H1 (cell line): ENCODE results near the gene TMEM138. TPM values are rescaled to one million over a fixed set of nuclear protein-coding genes. Genes with fewer than 3 reads are reported as not detected.
A peak's percentile ranks its signal among the peaks of the same experiment; 100 is the strongest.

ENCODE experiments used
- CTCF ChIA-PET: fragments of 300-600 bp; sonication (Branson Sonifier 250); formaldehyde crosslinking; loops from one replicate; lab custom pipeline; 2021; ENCODE audit not compliant: partially characterized antibody; lab: Charles Lee
- POLR2A ChIA-PET: fragments of 300-600 bp; sonication (Branson Sonifier 250); formaldehyde crosslinking; loops from one replicate; lab custom pipeline; 2021; ENCODE audit warnings: inconsistent platforms; ENCODE audit not compliant: partially characterized antibody; lab: Charles Lee
- DNase-seq, 2 experiments: peaks; one replicate each; pipeline versions ENCODE4 v3.0.0 to v3.0.0-alpha.2; 2010 to 2022; ENCODE audit warnings: low spot score in 2 of 2, low read depth in 1 of 2, mixed read lengths in 1 of 2
- FAIRE-seq: peaks from 2 replicates; lab custom pipeline; 2011; peaks lifted over from hg19 to GRCh38; lab: Jason Lieb, UNC
- H2AFZ ChIP-seq: 2 replicates; pipeline ENCODE4 v1.8.1; 2012; ENCODE audit warnings: low read length, inconsistent platforms
- H2AK5ac ChIP-seq: 2 replicates; pipeline ENCODE4 v1.6.1; 2013; ENCODE audit warnings: low read depth, low read length
- H2BK120ac ChIP-seq: replicated peaks from 2 replicates; pipeline ENCODE3; 2013; ENCODE audit warnings: low read depth, low read length, inconsistent platforms
- H2BK12ac ChIP-seq: 2 replicates; pipeline ENCODE4 v1.6.1; 2013; ENCODE audit warnings: low read depth, low read length
- H2BK15ac ChIP-seq: 2 replicates; pipeline ENCODE4 v1.6.1; 2013; ENCODE audit warnings: low read length
- H2BK20ac ChIP-seq: 2 replicates; pipeline ENCODE4 v1.6.1; 2013; ENCODE audit warnings: low read length
- H2BK5ac ChIP-seq: 2 replicates; pipeline ENCODE4 v1.6.1; 2013; ENCODE audit warnings: low read depth, low read length
- H3K14ac ChIP-seq: 2 replicates; pipeline ENCODE4 v1.6.1; 2013; ENCODE audit warnings: inconsistent platforms; ENCODE audit not compliant: insufficient read length
- H3K18ac ChIP-seq: 2 replicates; pipeline ENCODE4 v1.6.1; 2013; ENCODE audit warnings: low read length; ENCODE audit errors: extremely low read depth
- H3K23ac ChIP-seq: 2 replicates; pipeline ENCODE4 v1.6.1; 2013; ENCODE audit warnings: inconsistent platforms; ENCODE audit not compliant: insufficient read length
- H3K23me2 ChIP-seq: 2 replicates; pipeline ENCODE4 v1.6.1; 2013; ENCODE audit warnings: low read depth, low read length
- H3K27ac ChIP-seq: 2 replicates; pipeline ENCODE4 v1.6.1; 2011; ENCODE audit warnings: low read depth, low read length, inconsistent platforms
- H3K27me3 ChIP-seq, 4 experiments: replicated peaks in 1 of 4; 1 replicate in 1 of 4; 2 replicates in 3 of 4; pipeline versions ENCODE4 v1.6.1 to v1.8.1; 2011 to 2013; ENCODE audit warnings: low read length in 3 of 4, mild to moderate bottlenecking in 3 of 4, inconsistent platforms in 2 of 4, mixed read lengths in 2 of 4, moderate library complexity in 1 of 4; ENCODE audit not compliant: control insufficient read depth in 3 of 4, insufficient read depth in 3 of 4; ENCODE audit errors: extremely low read depth in 1 of 4
- H3K36me3 ChIP-seq, 4 experiments: 2 replicates each; pipeline versions ENCODE4 v1.6.1 to v1.8.1; 2011 to 2013; ENCODE audit warnings: mild to moderate bottlenecking in 4 of 4, low read length in 3 of 4, moderate library complexity in 2 of 4, control low read depth in 1 of 4, inconsistent platforms in 1 of 4; ENCODE audit not compliant: insufficient read depth in 4 of 4, control insufficient read depth in 2 of 4
- H3K4ac ChIP-seq: replicated peaks from 2 replicates; pipeline ENCODE3; 2013; ENCODE audit warnings: low read length, low read depth, mixed read lengths, inconsistent platforms; ENCODE audit not compliant: insufficient read length
- H3K4me1 ChIP-seq, 4 experiments: replicated peaks in 1 of 4; 1 replicate in 1 of 4; 2 replicates in 3 of 4; pipeline versions ENCODE4 v1.6.1 to v1.8.1; 2011 to 2013; ENCODE audit warnings: low read length in 3 of 4, inconsistent platforms in 2 of 4, mixed read lengths in 1 of 4; ENCODE audit not compliant: insufficient read depth in 4 of 4, control insufficient read depth in 3 of 4
- H3K4me2 ChIP-seq, 2 experiments: 2 replicates each; pipeline versions ENCODE4 v1.6.1 to v1.8.1; 2011 to 2013; ENCODE audit warnings: low read depth in 2 of 2, low read length in 2 of 2, control low read depth in 1 of 2, inconsistent platforms in 1 of 2, mild to moderate bottlenecking in 1 of 2; ENCODE audit not compliant: insufficient read depth in 1 of 2
- H3K4me3 ChIP-seq, 4 experiments: fragments of 200-600, 300-600 bp in 1 of 4; sonication (generic), shearing (Covaris generic), sonication (Bioruptor Twin) in 1 of 4; 2 replicates each; pipeline versions ENCODE4 v1.5.1 to v1.8.1; 2011 to 2016; ENCODE audit warnings: low read length in 4 of 4, low read depth in 3 of 4, control low read depth in 2 of 4, inconsistent platforms in 2 of 4, mild to moderate bottlenecking in 2 of 4, mixed read lengths in 1 of 4, moderate library complexity in 1 of 4; ENCODE audit not compliant: insufficient read depth in 2 of 4; ENCODE audit errors: extremely low read depth in 1 of 4
- H3K56ac ChIP-seq: replicated peaks from 2 replicates; pipeline ENCODE3; 2013; ENCODE audit warnings: low read depth, mild to moderate bottlenecking, mixed read lengths, low read length, inconsistent platforms; ENCODE audit not compliant: insufficient read length
- H3K79me1 ChIP-seq: 2 replicates; pipeline ENCODE4 v1.6.1; 2013; ENCODE audit warnings: low read depth, low read length, control low read depth
- H3K79me2 ChIP-seq, 2 experiments: 2 replicates each; pipeline versions ENCODE4 v1.6.1 to v1.8.1; 2012 to 2013; ENCODE audit warnings: low read length in 2 of 2, mild to moderate bottlenecking in 2 of 2, inconsistent platforms in 1 of 2; ENCODE audit not compliant: insufficient read depth in 2 of 2, control insufficient read depth in 1 of 2
- H3K9ac ChIP-seq, 4 experiments: replicated peaks in 1 of 4; 1 replicate in 1 of 4; 2 replicates in 3 of 4; pipeline versions ENCODE4 v1.6.1 to v1.8.1; 2011 to 2013; ENCODE audit warnings: low read depth in 3 of 4, low read length in 3 of 4, control low read depth in 2 of 4, mild to moderate bottlenecking in 2 of 4, moderate library complexity in 2 of 4, inconsistent platforms in 1 of 4; ENCODE audit errors: extremely low read depth in 1 of 4
- H3K9me3 ChIP-seq, 2 experiments: 2 replicates each; pipeline versions ENCODE4 v1.6.1 to v1.8.1; 2012 to 2013; ENCODE audit warnings: mild to moderate bottlenecking in 2 of 2, moderate library complexity in 2 of 2, control low read depth in 1 of 2, inconsistent platforms in 1 of 2, low read depth in 1 of 2, low read length in 1 of 2, mixed read lengths in 1 of 2; ENCODE audit not compliant: insufficient read depth in 2 of 2
- H4K20me1 ChIP-seq, 2 experiments: replicated peaks in 1 of 2; 2 replicates each; pipeline versions ENCODE3 to v1.8.1; 2011 to 2013; ENCODE audit warnings: inconsistent platforms in 2 of 2, low read length in 2 of 2, mild to moderate bottlenecking in 1 of 2; ENCODE audit not compliant: insufficient read depth in 2 of 2, control insufficient read depth in 1 of 2
- H4K5ac ChIP-seq: 2 replicates; pipeline ENCODE4 v1.6.1; 2013; ENCODE audit warnings: low read length, low read depth, mixed read lengths, inconsistent platforms; ENCODE audit not compliant: insufficient read length
- H4K8ac ChIP-seq: 2 replicates; pipeline ENCODE4 v1.8.0; 2013; ENCODE audit warnings: mild to moderate bottlenecking, moderate library complexity, low read length, inconsistent platforms; ENCODE audit not compliant: insufficient read depth; ENCODE audit errors: extremely low read depth
- H4K91ac ChIP-seq: replicated peaks from 2 replicates; pipeline ENCODE3; 2013; ENCODE audit warnings: low read length, mixed read lengths, inconsistent platforms; ENCODE audit not compliant: insufficient read length
- NANOG ChIP-seq: IDR thresholded peaks from 2 replicates; pipeline ENCODE4 v1.6.1; 2011; ENCODE audit warnings: low read length, low read depth, mild to moderate bottlenecking, inconsistent platforms; ENCODE audit not compliant: insufficient read depth, poor library complexity, severe bottlenecking
- POLR2AphosphoS5 ChIP-seq: IDR thresholded peaks from 2 replicates; pipeline ENCODE4 v1.6.1; 2011; ENCODE audit warnings: low read depth, low read length
- POU5F1 ChIP-seq: IDR thresholded peaks from 2 replicates; pipeline ENCODE4 v1.6.1; 2011; ENCODE audit warnings: low read depth, mild to moderate bottlenecking, low read length, moderate library complexity
- WGBS, 2 experiments: shearing (Covaris generic) in 1 of 2; methylation state at CpG; one replicate each; pipeline versions ENCODE4 v1.1.6 to v1.1.7; 2013 to 2015; ENCODE audit warnings: low lambda C conversion rate in 2 of 2, mixed read lengths in 2 of 2, inconsistent platforms in 1 of 2, low coverage in 1 of 2, missing lambda C conversion rate in 1 of 2; ENCODE audit not compliant: insufficient replicate concordance in 2 of 2, insufficient coverage in 1 of 2, insufficient read length in 1 of 2; ENCODE audit errors: extremely low coverage in 1 of 2, missing lambda C conversion rate in 1 of 2; 5-methylcytosine and 5-hydroxymethylcytosine counted together
- polyA plus RNA-seq, 7 experiments: library from polyadenylated mRNA; depleted of rRNA in 3 of 7; stranded (reverse) in 5 of 7; unstranded in 2 of 7; fragments of >200 nt in 5 of 7; fragments of 200-250 nt in 2 of 7; gene quantifications; 1 replicate in 5 of 7; 2 replicates in 1 of 7; 4 replicates in 1 of 7; pipeline versions ENCODE4 v1.2.1 to v1.2.3, GENCODE V29; 2011 to 2013; ENCODE audit warnings: missing spikeins in 2 of 7, mixed read lengths in 2 of 7
- total RNA-seq: library from RNA; stranded (reverse); fragmentation: NEBNext Ultra II Directional; extraction: Animal tissue kit (Norgen Biotek cat#: 25700); gene quantifications from 2 replicates; pipeline ENCODE4 v1.2.1, GENCODE V29; 2021

Gene TMEM138
- total and polyA plus RNA-seq, 2 of the 8 experiments (the other 6 are each of a cell fraction or from before 2014, with no cell fraction given), result 32.9 to 59.0 TPM

GRCh38 chr11:61411589-61411988 lies 49.4 kb downstream of the TMEM138 start:
- Histone ChIP-seq H3K56ac (no peak overlapping the region), H3K4me1 (no peaks in the 10 kb centered on the region), H4K20me1 (peaks cover 0 to 14% of the 10 kb centered on the region in 2 experiments), H2BK5ac (no peak overlapping the region), H3K14ac (no peak overlapping the region), H4K91ac (no peak overlapping the region), H3K23me2 (no peaks in the 10 kb centered on the region), H2AK5ac (no peak overlapping the region), H2AFZ (no peak overlapping the region), H3K79me1 (no peaks in the 10 kb centered on the region; the same call in 1 of the 2 replicates), H3K79me2 (no peaks in the 10 kb centered on the region), H4K8ac (no peak overlapping the region), H3K4me2 (no peak overlapping the region), H2BK120ac (no peak overlapping the region), H2BK20ac (no peak overlapping the region), H3K4me3 (no peak overlapping the region), H3K27ac (no peak overlapping the region), H3K27me3 (no peaks in the 10 kb centered on the region), H2BK15ac (no peak overlapping the region), H3K18ac (no peak overlapping the region), H2BK12ac (no peak overlapping the region), H3K9ac (no peak overlapping the region), H3K23ac (no peak overlapping the region), H3K36me3 (peaks cover 51 to 93% (median 81%) of the 10 kb centered on the region in 4 experiments), H3K9me3 (no peaks in the 10 kb centered on the region), H4K5ac (no peak overlapping the region), H3K4ac (no peak overlapping the region)
- no peak for DNase-seq
- ChIA-PET POLR2A (interaction anchor here (0.6 to 11.2 kb wide), 4 partner anchors 10 to 76 kb away, joined by 3 to 94 read pairs (median 14); partner anchors contain the start of genes CPSF7 and SDHAF2), CTCF (no interaction called here)
- WGBS, 2 experiments, result 85% methylated on average over 9 of the region's 9 CpGs; no CpG with 5 or more reads in 1 of the 2 experiments
- TF ChIP-seq POLR2AphosphoS5 (0 out of 2 replicates have a peak, but pooled peaks have one; percentile 23), POU5F1 (no peak), NANOG (no peak)
- FAIRE-seq, result no peak
